LNCaP clone FGC (cell line): Measurements from ENCODE around the gene FCSK.

Source experiments
- DNase-seq: peaks from one replicate; pipeline ENCODE4 v3.0.0-alpha.2; 2011; ENCODE audit warnings: low read depth
- H3K4me3 ChIP-seq: 2 replicates; pipeline ENCODE4 v1.5.1; 2011; ENCODE audit warnings: mild to moderate bottlenecking, low read depth, low read length, control low read depth
- CTCF ChIP-seq: IDR thresholded peaks from 2 replicates; pipeline ENCODE4 v1.5.1; 2012; ENCODE audit warnings: mild to moderate bottlenecking; ENCODE audit not compliant: control insufficient read depth, insufficient read depth; ENCODE audit errors: extremely low read depth

The FCSK gene

GRCh38 chr16:70508752-70509151 lies 54.4 kb downstream of the FCSK start:
- DNase-seq = no peak
- H3K4me3 ChIP-seq = no peak overlapping the region
- TF ChIP-seq CTCF = peak; percentile 11; the same call in 1 of the 2 replicates

GRCh38 chr16:70510216-70510615 lies 55.8 kb downstream of the FCSK start:
- no peak for DNase-seq
- no peak overlapping the region for H3K4me3 ChIP-seq
- TF ChIP-seq CTCF = no peak

- no peak for DNase-seq
- TF ChIP-seq CTCF = no peak
- H3K4me3 ChIP-seq = no peak overlapping the region
Measured at GRCh38 chr16:70511833-70512232, 57.4 kb downstream of the FCSK start.

GRCh38 chr16:70512456-70512855 lies 58.1 kb downstream of the FCSK start:
- no peak for TF ChIP-seq CTCF
- no peak for DNase-seq
- H3K4me3 ChIP-seq = no peak overlapping the region

GRCh38 chr16:70520612-70521297 lies 66.4 kb downstream of the FCSK start:
- TF ChIP-seq CTCF = no peak
- DNase-seq = no peak
- no peak overlapping the region for H3K4me3 ChIP-seq

GRCh38 chr16:70522216-70523075 lies 68.1 kb downstream of the FCSK start:
- H3K4me3 ChIP-seq = peak overlapping the region; percentile 85
- DNase-seq = no peak
- no peak for TF ChIP-seq CTCF
